ENCODE results near the gene OR2L13. TPM values are rescaled to one million over a fixed set of nuclear protein-coding genes. Genes with fewer than 3 reads are reported as not detected.
"Not testable (repeated sequence)": the region's sequence is repeated elsewhere in the genome, so short reads cannot be mapped to it uniquely, and the experiment has no call there.

Gene OR2L13
- total and polyA plus RNA-seq, 2 of the 4 experiments (the other 2 are of a cell fraction) = not detected

DNA sequence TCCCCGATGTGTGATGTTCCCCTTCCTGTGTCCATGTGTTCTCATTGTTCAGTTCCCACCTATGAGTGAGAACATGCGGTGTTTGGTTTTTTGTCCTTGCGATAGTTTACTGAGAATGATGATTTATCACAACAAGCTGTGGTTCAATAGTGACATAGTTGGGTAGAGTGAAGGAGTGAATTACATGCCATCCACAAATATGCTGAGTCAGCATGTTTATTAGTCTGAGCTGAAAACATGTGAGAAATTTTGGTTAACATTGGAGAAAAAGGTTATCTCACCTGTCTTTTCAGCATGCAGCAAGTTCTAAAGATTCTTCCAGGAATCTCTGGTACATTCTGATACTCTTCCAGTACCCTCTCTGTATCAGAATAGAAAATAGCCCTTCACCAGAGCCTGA lies 29.4 kb upstream of the OR2L13 start:
- no peak overlapping the region for H2AFZ ChIP-seq (replicated peaks; ENCODE audit: low read length, poor library complexity)
- dilution Hi-C loops (cut with HindIII; ENCODE audit: low sequenced_read_pairs, unreplicated experiment) = no loop called here

DNA sequence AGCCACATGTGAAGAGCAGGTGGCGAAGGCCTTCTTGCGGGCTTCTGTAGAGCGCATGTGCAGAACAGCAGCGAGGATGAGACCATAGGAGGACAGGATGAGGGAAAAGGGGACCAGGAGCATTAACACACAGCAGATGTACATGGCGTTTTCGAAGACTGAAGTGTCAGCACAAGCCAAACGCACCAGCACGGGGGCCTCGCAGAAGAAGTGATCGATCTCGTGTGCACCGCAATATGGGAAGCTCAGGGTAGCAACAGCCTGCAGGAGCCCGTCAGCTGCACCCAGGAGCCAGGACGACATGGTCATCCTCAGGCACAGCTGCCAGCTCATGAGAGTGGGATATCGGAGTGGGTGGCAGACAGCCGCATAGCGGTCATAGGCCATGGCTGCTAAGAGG lies 11.1 kb upstream of the OR2L13 start:
- dilution Hi-C loops (cut with HindIII; ENCODE audit: low sequenced_read_pairs, unreplicated experiment); H3K23ac ChIP-seq (ENCODE audit: low read depth, low read length); H3K14ac ChIP-seq (replicated peaks; ENCODE audit: low read depth, low read length); H3K9me3 ChIP-seq (ENCODE audit: control insufficient read depth, insufficient read depth, low read length); H2BK20ac ChIP-seq (ENCODE audit: low read depth, low read length); BruUV-seq (replicated peaks); H4K20me1 ChIP-seq (ENCODE audit: insufficient read depth, low read length); H3K9ac ChIP-seq (ENCODE audit: low read depth, low read length); intact Hi-C loops (cut with micrococcal nuclease); H4K91ac ChIP-seq (ENCODE audit: insufficient read depth, low read depth, low read length); H3K27me3 ChIP-seq (ENCODE audit: control insufficient read depth, insufficient read depth, low read length); H2AK5ac ChIP-seq (ENCODE audit: low read depth, low read length); H2BK15ac ChIP-seq (ENCODE audit: low read depth, low read length); H2BK5ac ChIP-seq (ENCODE audit: low read depth, low read length, poor library complexity, severe bottlenecking); H3K4me2 ChIP-seq (ENCODE audit: low read depth, low read length); H3K56ac ChIP-seq (ENCODE audit: extremely low read depth, insufficient read depth, low read length); H3K27ac ChIP-seq (ENCODE audit: insufficient read depth, low read length); H3K18ac ChIP-seq (ENCODE audit: low read depth, low read length); H3K4me1 ChIP-seq (ENCODE audit: control insufficient read depth, insufficient read depth, low read length); H2AFZ ChIP-seq (replicated peaks; ENCODE audit: low read length, poor library complexity); H2AK9ac ChIP-seq (replicated peaks; ENCODE audit: low read depth, low read length, poor library complexity); H3K4me3 ChIP-seq (ENCODE audit: insufficient read depth, low read depth, low read length); H2BK120ac ChIP-seq (ENCODE audit: low read depth, low read length); H3K36me3 ChIP-seq (ENCODE audit: control insufficient read depth, insufficient read depth, low read length); H4K8ac ChIP-seq (ENCODE audit: low read depth in 2 of 2, low read length in 2 of 2); DNase-seq; H4K5ac ChIP-seq (ENCODE audit: low read depth, low read length); POLR2A ChIA-PET (ENCODE audit: unreplicated experiment); ATAC-seq (ENCODE audit: low read depth); in situ Hi-C loops (cut with MboI; ENCODE audit: low sequenced_read_pairs); CTCF ChIA-PET; H3K9me1 ChIP-seq (ENCODE audit: insufficient read depth, low read length); H3K4ac ChIP-seq (ENCODE audit: low read depth, low read length); H3K79me1 ChIP-seq (ENCODE audit: low read depth in 1 of 2, low read length in 2 of 2): not testable (repeated sequence)
- no CpG with 5 or more reads among the region's 17 CpGs for WGBS, 2 experiments (ENCODE audit: extremely low coverage in 2 of 2, insufficient read length in 1 of 2)

More for the DNA sequence above, 29.4 kb upstream of the OR2L13 start:
- H3K23ac ChIP-seq (ENCODE audit: low read depth, low read length) = no peak overlapping the region
- H3K4me1 ChIP-seq (ENCODE audit: control insufficient read depth, insufficient read depth, low read length) = no peaks in the 10 kb centered on the region
- BruUV-seq (replicated peaks) = no TSS peak
- ChIA-PET CTCF (no interaction called here), POLR2A (ENCODE audit: unreplicated experiment) (no interaction called here)
- H4K91ac ChIP-seq (ENCODE audit: insufficient read depth, low read depth, low read length) = no peak overlapping the region
- no peak overlapping the region for H3K56ac ChIP-seq (ENCODE audit: extremely low read depth, insufficient read depth, low read length)
- no peaks in the 10 kb centered on the region for H3K27me3 ChIP-seq (ENCODE audit: control insufficient read depth, insufficient read depth, low read length)
- no peaks in the 10 kb centered on the region for H4K20me1 ChIP-seq (ENCODE audit: insufficient read depth, low read length)
- DNase-seq (no peak), ATAC-seq (ENCODE audit: low read depth) (no peak)
- H2AK5ac ChIP-seq (ENCODE audit: low read depth, low read length) = no peak overlapping the region
- H3K27ac ChIP-seq (ENCODE audit: insufficient read depth, low read length) = no peak overlapping the region
- no peak overlapping the region for H2AK9ac ChIP-seq (replicated peaks; ENCODE audit: low read depth, low read length, poor library complexity)
- H2BK15ac ChIP-seq (ENCODE audit: low read depth, low read length) = no peak overlapping the region
- no peak overlapping the region for H2BK120ac ChIP-seq (ENCODE audit: low read depth, low read length)
- no peak overlapping the region for H2BK20ac ChIP-seq (ENCODE audit: low read depth, low read length)
- in situ Hi-C loops (cut with MboI; ENCODE audit: low sequenced_read_pairs) (no loop called here), intact Hi-C loops (cut with micrococcal nuclease) (no loop called here)
- H2BK5ac ChIP-seq (ENCODE audit: low read depth, low read length, poor library complexity, severe bottlenecking) = no peak overlapping the region
- H3K79me1 ChIP-seq (ENCODE audit: low read depth in 1 of 2, low read length in 2 of 2) = no peaks in the 10 kb centered on the region
- no peak overlapping the region for H3K4ac ChIP-seq (ENCODE audit: low read depth, low read length)
- H3K14ac ChIP-seq (replicated peaks; ENCODE audit: low read depth, low read length) = no peak overlapping the region
- no peak overlapping the region for H4K5ac ChIP-seq (ENCODE audit: low read depth, low read length)
- no peaks in the 10 kb centered on the region for H3K36me3 ChIP-seq (ENCODE audit: control insufficient read depth, insufficient read depth, low read length)
- H3K9ac ChIP-seq (ENCODE audit: low read depth, low read length) = no peak overlapping the region
- H4K8ac ChIP-seq (ENCODE audit: low read depth in 2 of 2, low read length in 2 of 2) = no peak overlapping the region
- no peak overlapping the region for H3K4me3 ChIP-seq (ENCODE audit: insufficient read depth, low read depth, low read length)
- TF ChIP-seq CEBPB (IDR thresholded peaks at IDR 0.05; ENCODE audit: low read depth, low read length) (no peak), SMC3 (IDR thresholded peaks at IDR 0.05; ENCODE audit: low read depth, low read length) (no peak), MAZ (IDR thresholded peaks at IDR 0.05; ENCODE audit: borderline replicate concordance, low read depth, low read length) (no peak), MAFK (IDR thresholded peaks at IDR 0.05; ENCODE audit: low read depth, low read length) (peak; percentile 99)
- TF ChIP-seq, protein P1, sequence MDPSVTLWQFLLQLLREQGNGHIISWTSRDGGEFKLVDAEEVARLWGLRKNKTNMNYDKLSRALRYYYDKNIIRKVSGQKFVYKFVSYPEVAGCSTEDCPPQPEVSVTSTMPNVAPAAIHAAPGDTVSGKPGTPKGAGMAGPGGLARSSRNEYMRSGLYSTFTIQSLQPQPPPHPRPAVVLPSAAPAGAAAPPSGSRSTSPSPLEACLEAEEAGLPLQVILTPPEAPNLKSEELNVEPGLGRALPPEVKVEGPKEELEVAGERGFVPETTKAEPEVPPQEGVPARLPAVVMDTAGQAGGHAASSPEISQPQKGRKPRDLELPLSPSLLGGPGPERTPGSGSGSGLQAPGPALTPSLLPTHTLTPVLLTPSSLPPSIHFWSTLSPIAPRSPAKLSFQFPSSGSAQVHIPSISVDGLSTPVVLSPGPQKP (IDR thresholded peaks at IDR 0.05; ENCODE audit: borderline replicate concordance, low read depth, low read length) = no peak
- peaks cover 4% of the 10 kb centered on the region for H3K9me3 ChIP-seq (ENCODE audit: control insufficient read depth, insufficient read depth, low read length)
- no CpG with 5 or more reads among the region's 3 CpGs for WGBS, 2 experiments (ENCODE audit: extremely low coverage in 2 of 2, insufficient read length in 1 of 2)
- no peaks in the 10 kb centered on the region for H3K9me1 ChIP-seq (ENCODE audit: insufficient read depth, low read length)
- no peak overlapping the region for H3K4me2 ChIP-seq (ENCODE audit: low read depth, low read length)
- no peak overlapping the region for H3K18ac ChIP-seq (ENCODE audit: low read depth, low read length)

All from IMR-90 (cell line).